ENCODE measurements around the gene FCHSD1. TPM values are rescaled to one million over a fixed set of nuclear protein-coding genes. Genes with fewer than 3 reads are reported as not detected.

Gene FCHSD1
- total RNA-seq, 2 experiments from 2014 or later, result 46.9 to 47.8 TPM

DNA sequence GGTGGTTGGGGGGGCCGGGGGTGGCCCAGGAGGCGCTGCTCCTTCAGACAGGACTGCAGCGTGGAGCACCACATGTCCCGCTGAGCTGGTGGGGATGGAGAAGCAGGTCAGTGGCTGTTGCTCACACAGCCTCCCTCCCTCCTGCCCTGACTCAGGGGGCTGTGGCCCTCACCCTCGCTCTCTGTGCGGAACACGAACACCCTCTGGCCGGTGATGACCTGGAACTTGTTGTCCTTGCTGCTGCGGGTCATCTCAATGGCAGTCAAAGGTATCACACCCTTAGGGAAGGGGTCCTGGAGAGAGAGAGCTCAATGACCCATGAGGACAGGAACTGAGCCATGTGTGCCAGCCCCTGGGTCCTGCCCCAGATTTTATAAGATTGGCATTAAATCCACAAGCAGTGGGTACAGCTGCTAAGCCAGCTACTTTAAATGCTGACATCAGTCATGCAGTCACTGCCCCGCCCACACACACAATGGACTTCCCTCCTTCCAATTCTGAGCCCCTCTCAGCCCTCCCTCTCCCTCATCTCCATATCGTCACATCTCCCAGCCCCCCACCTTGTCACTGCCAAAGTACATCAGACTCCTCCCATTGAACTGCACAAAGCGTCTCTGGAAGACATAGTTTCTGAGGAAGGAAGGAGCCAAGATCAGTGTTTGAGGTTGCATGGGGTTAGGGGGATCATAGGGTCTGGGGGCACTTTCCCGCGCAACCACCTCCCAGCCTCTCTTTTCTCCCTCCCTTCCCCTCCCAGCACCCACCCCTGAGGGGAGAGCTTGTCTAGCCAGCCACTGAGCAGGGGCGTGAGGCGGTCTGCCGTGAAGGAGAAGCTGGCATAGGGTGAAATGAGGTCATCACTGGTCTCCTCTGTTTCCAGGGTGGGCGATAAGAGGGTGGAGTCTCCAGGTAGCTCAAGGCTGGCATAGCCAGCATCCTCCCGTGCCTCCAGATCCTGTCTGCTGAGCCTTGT lies 21.9 kb upstream of the FCHSD1 start:
- Mint-ChIP-seq H3K36me3 (ENCODE audit: low read depth) (peaks cover under 1% of the 10 kb centered on the region), H3K9me3 (ENCODE audit: insufficient read depth) (no peaks in the 10 kb centered on the region), H3K4me3 (no peak overlapping the region), H3K4me1 (ENCODE audit: low read depth) (peaks cover under 1% of the 10 kb centered on the region), H3K27me3 (ENCODE audit: low read depth) (no peaks in the 10 kb centered on the region), H3K27ac (no peak overlapping the region)
- ChIA-PET CTCF (interaction anchor here (1.4 to 1.6 kb wide), 2 partner anchors 10 to 287 kb away, joined by 3 to 5 read pairs; no protein-coding TSS in a partner anchor), POLR2A (no interaction called here)
- DNase-seq (no peak), ATAC-seq (no peak)

DNA sequence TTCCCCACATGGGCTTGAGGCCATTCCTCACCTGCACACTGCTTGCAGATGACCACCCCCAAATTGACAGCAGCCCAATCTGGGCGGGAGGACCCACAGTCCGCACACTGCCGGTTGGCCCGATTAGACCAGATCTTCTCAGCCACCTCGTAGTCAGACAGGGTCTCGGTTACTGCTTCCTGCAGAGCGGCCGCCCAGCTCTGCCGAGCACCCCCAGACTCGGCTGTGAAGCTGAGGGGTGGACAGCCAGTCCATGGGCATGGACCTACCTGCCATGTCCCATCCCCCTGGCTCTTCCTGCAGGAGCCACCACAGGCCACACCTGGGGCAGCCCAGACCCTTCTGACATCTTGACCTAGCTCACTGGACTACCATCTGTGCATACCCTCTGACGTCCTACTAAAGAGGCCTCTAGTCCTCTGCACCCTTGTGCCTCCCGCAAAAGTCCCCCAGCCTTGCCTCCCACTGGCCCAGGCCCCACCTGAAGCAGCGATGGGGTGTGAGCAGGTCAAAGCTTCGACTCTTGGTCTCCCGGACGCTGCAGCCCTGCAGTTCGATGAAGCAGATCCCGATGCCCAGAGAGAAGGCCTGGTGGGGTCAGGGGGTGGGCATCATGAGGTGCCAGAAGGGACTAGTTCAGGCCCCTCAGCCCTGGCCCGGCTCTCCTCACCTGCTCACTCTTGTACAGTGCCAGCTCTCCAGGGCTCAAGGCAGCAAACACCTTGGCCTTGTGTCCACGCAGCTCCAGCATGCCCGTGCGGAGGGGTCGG lies 21.0 kb upstream of the FCHSD1 start:
- Mint-ChIP-seq H3K27ac (no peak overlapping the region), H3K9me3 (ENCODE audit: insufficient read depth) (no peaks in the 10 kb centered on the region), H3K36me3 (ENCODE audit: low read depth) (no peaks in the 10 kb centered on the region), H3K4me3 (no peak overlapping the region), H3K4me1 (ENCODE audit: low read depth) (no peaks in the 10 kb centered on the region), H3K27me3 (ENCODE audit: low read depth) (no peaks in the 10 kb centered on the region)
- ChIA-PET POLR2A (no interaction called here), CTCF (interaction anchor here (1.4 to 1.6 kb wide), 2 partner anchors 11 to 288 kb away, joined by 3 to 5 read pairs; no protein-coding TSS in a partner anchor)
- ATAC-seq (no peak), DNase-seq (no peak)

DNA sequence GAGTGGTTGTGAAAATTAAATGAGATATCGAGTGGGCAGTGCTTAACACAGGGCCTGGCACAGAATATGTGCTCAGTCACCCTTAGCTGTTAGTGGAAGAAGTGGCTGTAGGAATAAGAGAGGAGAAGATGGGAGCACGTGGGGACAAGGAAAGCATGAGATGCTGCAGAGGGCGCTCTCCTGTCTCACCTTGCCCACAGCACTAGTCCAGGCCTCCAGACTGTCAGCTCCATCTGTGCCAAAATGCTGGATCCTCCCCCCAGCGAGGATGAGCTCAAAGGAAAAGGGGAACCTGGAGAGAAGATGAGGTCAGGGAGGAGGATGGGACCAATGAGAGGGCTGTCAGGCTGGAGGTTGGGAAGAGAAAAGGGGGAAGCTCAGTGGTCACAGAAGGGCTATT lies 18.3 kb upstream of the FCHSD1 start:
- Mint-ChIP-seq H3K27ac (no peak overlapping the region), H3K4me3 (no peak overlapping the region), H3K9me3 (ENCODE audit: insufficient read depth) (no peaks in the 10 kb centered on the region), H3K27me3 (ENCODE audit: low read depth) (no peaks in the 10 kb centered on the region), H3K36me3 (ENCODE audit: low read depth) (no peaks in the 10 kb centered on the region), H3K4me1 (ENCODE audit: low read depth) (peaks cover 8% of the 10 kb centered on the region)
- POLR2A ChIA-PET, result interaction anchor here (0.8 to 1.5 kb wide), 2 partner anchors 19 to 24 kb away, joined by 3 to 5 read pairs; partner anchors contain the start of gene FCHSD1
- CTCF ChIA-PET, result interaction anchor here (0.6 to 5.1 kb wide), 11 partner anchors 12 to 316 kb away, joined by 3 to 34 read pairs (median 5); partner anchors contain the start of genes PCDH1 and PCDH12
- no peak for DNase-seq
- no peak for ATAC-seq

DNA sequence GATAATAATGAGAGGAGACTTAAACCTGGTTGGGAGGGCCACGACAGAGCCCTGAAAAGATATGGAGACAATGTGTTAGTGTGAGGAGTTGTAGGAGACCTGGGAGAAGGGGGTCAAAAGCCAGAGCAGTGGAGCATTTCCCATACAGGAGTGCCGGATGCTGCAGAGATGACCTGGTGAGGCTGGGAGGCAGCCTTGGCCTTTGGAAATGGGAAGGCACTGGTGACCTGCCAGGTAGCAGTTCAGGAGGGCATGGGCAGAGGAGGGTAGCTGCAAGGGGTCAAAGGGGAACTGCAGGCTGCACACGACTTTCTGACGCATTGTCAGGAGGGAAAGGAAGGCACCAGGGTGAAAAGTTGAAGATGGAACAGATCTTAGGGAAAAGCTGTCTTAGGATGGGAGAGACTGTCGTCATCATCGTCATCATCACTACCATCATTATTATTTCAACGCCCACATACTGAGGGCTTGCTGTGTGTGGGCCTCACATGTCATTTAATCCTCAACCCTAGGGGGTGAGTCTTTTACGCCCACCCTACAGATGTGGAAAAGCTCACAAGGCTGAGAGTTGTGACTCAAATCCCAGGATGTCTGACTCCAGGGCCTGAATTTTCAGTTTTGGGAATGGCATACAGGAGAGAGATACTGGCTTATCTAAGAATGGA lies 17.5 kb upstream of the FCHSD1 start:
- H3K27ac Mint-ChIP-seq, result no peak overlapping the region
- no peaks in the 10 kb centered on the region for H3K9me3 Mint-ChIP-seq (ENCODE audit: insufficient read depth)
- CTCF ChIA-PET, result interaction anchor here (1.1 to 5.1 kb wide), 10 partner anchors 11 to 307 kb away, joined by 3 to 34 read pairs (median 6); partner anchors contain the start of genes PCDH1 and PCDH12
- no peak overlapping the region for H3K4me3 Mint-ChIP-seq
- no peaks in the 10 kb centered on the region for H3K36me3 Mint-ChIP-seq (ENCODE audit: low read depth)
- DNase-seq, result no peak
- ATAC-seq, result no peak
- H3K4me1 Mint-ChIP-seq (ENCODE audit: low read depth), result peaks cover 8% of the 10 kb centered on the region
- no peaks in the 10 kb centered on the region for H3K27me3 Mint-ChIP-seq (ENCODE audit: low read depth)
- POLR2A ChIA-PET, result interaction anchor here (0.8 to 1.5 kb wide), 2 partner anchors 18 to 25 kb away, joined by 3 to 5 read pairs; partner anchors contain the start of gene FCHSD1

DNA sequence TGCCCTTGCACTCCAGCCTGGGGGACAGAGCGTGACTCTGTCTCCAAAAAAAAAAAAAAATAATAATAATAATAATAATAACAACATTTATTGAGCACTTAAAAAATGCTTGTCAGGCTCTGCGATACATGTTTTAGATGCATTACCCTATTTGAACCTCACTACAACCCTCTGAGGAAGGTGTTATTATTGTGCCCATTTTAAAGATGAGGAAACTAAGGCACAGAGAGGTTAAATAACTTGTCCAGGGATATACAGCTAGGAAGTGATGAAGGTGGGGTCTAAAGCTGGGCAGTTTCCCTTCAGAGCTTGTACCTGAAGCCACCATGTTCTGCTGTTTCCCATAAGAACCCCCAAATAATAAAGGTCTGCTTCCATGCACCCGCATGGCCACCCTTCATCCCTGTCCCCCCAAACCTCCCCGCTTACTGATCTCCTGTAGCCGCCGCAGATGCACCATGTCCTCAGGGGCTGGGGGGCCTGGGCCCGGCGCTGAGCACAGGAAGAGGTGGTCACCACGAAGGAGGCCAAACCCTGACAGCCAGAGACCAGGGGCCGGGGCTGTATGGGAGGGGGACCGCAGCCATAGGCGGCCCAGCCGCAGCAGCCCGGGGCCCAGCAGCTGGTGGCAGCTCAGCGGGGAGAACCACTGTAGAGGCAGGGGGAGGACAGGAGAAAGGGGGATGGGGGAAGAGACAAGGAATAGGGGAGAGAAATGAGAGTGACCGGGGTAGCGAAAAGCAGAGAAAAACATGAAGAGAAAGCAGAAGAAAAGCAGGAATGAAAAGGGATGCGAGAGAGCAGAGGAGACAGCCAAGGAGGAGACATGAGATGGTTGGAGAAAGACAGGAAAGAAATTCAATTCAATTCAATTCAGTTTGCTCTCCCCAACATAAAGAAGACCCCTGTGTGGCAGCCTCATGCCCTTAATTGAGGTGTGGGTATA lies 15.1 kb upstream of the FCHSD1 start:
- ChIA-PET POLR2A (no interaction called here), CTCF (interaction anchor here (0.6 to 5.1 kb wide), 9 partner anchors 15 to 293 kb away, joined by 3 to 49 read pairs (median 13); partner anchors contain the start of genes FCHSD1, HDAC3, PCDH12 and RELL2)
- H3K4me1 Mint-ChIP-seq (ENCODE audit: low read depth), result peaks cover 8% of the 10 kb centered on the region
- no peak overlapping the region for H3K4me3 Mint-ChIP-seq
- no peak for DNase-seq
- H3K9me3 Mint-ChIP-seq (ENCODE audit: insufficient read depth), result no peaks in the 10 kb centered on the region
- H3K27me3 Mint-ChIP-seq (ENCODE audit: low read depth), result no peaks in the 10 kb centered on the region
- no peak for ATAC-seq
- no peak overlapping the region for H3K27ac Mint-ChIP-seq
- no peaks in the 10 kb centered on the region for H3K36me3 Mint-ChIP-seq (ENCODE audit: low read depth)

DNA sequence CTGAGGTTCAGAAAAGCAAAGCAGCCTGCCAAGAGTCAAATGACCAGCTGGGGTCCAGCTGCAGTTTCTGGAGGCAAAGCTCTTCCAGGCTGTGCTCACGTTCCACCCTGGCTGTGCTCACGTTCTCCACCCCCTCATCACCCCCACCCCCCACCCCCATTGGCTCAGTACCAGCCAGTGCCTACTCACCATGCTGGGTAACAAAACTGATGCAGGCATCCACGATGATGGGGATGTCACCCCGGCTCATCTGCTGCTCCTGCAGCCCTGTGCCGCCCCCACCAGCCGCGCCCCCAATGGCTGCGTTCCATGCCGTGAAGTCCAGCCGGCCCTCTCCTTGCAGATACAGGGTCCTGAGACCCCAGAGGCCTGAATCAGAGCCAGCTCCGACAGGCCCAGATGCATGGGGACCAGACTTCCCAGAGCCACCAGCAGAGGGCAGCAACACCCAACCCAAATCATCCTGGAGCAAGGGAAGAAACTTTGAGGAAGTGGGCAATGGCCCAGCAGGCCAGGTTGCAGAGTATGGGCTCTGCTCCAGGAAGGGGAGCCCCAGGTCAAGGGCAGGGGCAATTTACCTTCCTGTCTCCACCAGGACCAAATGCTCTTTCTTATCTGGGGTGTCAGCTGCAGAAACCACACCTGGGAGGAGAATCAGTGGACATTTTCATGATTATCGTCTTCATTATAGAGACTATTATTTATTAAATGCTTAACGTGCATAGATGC lies 13.7 kb upstream of the FCHSD1 start:
- Mint-ChIP-seq H3K36me3 (ENCODE audit: low read depth) (no peaks in the 10 kb centered on the region), H3K4me1 (ENCODE audit: low read depth) (peaks cover 8% of the 10 kb centered on the region), H3K4me3 (no peak overlapping the region), H3K27ac (peak overlapping the region; percentile 0), H3K9me3 (ENCODE audit: insufficient read depth) (no peaks in the 10 kb centered on the region), H3K27me3 (ENCODE audit: low read depth) (no peaks in the 10 kb centered on the region)
- CTCF ChIA-PET, result interaction anchor here (0.6 to 4.8 kb wide), 27 partner anchors 11 to 478 kb away, joined by 3 to 49 read pairs (median 5); partner anchors contain the start of genes DELE1, FCHSD1, HDAC3 and PCDH1
- DNase-seq (peak; percentile 84), ATAC-seq (peak; percentile 93)
- POLR2A ChIA-PET, result interaction anchor here (0.9 kb wide), 1 partner anchor 27 kb away, joined by 4 read pairs; the partner anchor contains the start of gene RELL2

DNA sequence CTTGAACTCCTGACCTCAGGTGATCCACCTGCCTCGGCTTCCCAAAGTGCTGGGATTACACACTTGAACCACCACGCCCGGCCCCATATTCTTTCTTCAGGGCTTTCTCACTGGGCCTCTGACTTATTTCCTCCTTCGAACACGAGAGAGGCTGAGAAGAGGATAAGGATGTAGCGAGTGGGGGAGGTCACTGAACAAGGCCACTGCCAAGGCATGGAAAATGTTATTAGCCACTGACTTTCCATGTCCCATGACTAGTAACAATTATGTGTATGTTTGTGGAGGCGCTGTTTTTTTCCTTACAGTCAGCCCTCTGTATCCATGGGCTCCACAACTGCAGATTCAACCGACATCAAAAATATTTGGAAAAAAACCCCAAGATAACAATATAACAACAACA lies 12.3 kb upstream of the FCHSD1 start:
- ChIA-PET POLR2A (no interaction called here), CTCF (interaction anchor here (0.9 to 4.8 kb wide), 6 partner anchors 13 to 296 kb away, joined by 3 to 49 read pairs (median 6); partner anchors contain the start of genes DIAPH1, PCDH1 and PCDH12)
- no peak for ATAC-seq
- H3K27ac Mint-ChIP-seq, result no peak overlapping the region
- H3K4me1 Mint-ChIP-seq (ENCODE audit: low read depth), result peaks cover 8% of the 10 kb centered on the region
- H3K36me3 Mint-ChIP-seq (ENCODE audit: low read depth), result no peaks in the 10 kb centered on the region
- H3K4me3 Mint-ChIP-seq, result no peak overlapping the region
- peaks cover 2% of the 10 kb centered on the region for H3K27me3 Mint-ChIP-seq (ENCODE audit: low read depth)
- DNase-seq, result no peak
- H3K9me3 Mint-ChIP-seq (ENCODE audit: insufficient read depth), result no peaks in the 10 kb centered on the region

DNA sequence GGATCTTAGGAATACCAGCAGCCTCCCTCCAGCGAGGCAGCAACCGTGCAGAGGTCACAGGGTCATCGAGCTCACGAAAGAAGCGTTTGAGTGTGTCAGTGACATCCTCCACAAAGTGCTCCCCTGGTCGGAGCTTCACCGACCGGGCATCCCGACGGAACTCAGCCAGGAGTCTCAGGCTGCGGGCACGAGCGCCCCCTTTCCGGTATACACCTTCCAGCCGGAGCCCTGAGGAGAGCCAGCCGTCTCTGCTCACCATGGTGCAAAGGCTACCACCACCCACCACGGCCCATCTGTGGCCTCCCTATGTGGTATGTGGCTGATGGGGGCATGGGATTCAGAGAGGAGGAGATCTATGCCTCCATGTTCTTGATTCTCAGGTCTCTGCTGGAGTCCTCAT lies 10.8 kb upstream of the FCHSD1 start:
- DNase-seq (no peak), ATAC-seq (no peak)
- H3K4me1 Mint-ChIP-seq (ENCODE audit: low read depth), result peaks cover 10% of the 10 kb centered on the region
- peaks cover 4% of the 10 kb centered on the region for H3K27me3 Mint-ChIP-seq (ENCODE audit: low read depth)
- no peak overlapping the region for H3K4me3 Mint-ChIP-seq
- peaks cover 2% of the 10 kb centered on the region for H3K36me3 Mint-ChIP-seq (ENCODE audit: low read depth)
- H3K27ac Mint-ChIP-seq, result no peak overlapping the region
- no peaks in the 10 kb centered on the region for H3K9me3 Mint-ChIP-seq (ENCODE audit: insufficient read depth)
- ChIA-PET POLR2A (no interaction called here), CTCF (interaction anchor here (1.4 to 4.8 kb wide), 3 partner anchors 30 to 297 kb away, joined by 8 to 49 read pairs (median 37); partner anchors contain the start of genes PCDH1 and PCDH12)

DNA sequence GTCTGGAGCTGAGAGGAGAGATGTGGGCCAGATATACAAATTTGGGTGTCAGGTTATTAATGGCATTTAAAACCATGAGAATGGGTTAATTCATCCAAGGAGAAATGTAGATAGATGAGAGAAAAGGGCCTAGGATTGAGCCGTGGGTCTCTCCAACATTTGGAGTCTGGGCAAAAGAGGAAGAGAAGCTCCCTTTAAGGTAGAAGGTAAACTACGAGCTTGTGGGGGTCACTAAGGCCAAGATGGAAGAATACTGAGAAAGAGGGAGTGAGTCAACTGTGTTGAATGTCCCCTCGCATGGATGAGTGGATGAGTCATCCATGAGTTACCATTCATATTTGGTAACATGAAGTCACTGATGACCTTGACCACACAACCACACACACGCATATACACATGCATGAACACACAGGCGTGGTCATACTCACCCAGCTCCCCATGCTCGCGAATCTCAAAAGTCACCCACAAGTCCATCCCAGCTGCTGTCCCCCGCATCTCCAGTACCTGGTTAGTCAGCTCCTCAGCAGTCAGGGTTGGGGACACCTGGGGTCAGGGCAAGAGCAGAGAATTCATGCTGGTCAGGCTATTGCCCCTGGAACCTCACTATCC lies 6.8 kb upstream of the FCHSD1 start:
- H3K4me3 Mint-ChIP-seq, result no peak overlapping the region
- ChIA-PET CTCF (interaction anchor here (1.1 to 1.6 kb wide), 4 partner anchors 11 to 311 kb away, joined by 3 to 7 read pairs (median 4); partner anchors contain the start of gene RNF14), POLR2A (no interaction called here)
- no peak for ATAC-seq
- no peak for DNase-seq
- H3K36me3 Mint-ChIP-seq (ENCODE audit: low read depth), result peaks cover 2% of the 10 kb centered on the region
- no peak overlapping the region for H3K27ac Mint-ChIP-seq
- H3K4me1 Mint-ChIP-seq (ENCODE audit: low read depth), result peaks cover 17% of the 10 kb centered on the region
- peaks cover 5% of the 10 kb centered on the region for H3K27me3 Mint-ChIP-seq (ENCODE audit: low read depth)
- no peaks in the 10 kb centered on the region for H3K9me3 Mint-ChIP-seq (ENCODE audit: insufficient read depth)
